ENCODE results near the gene OGDH.

OGDH gene

GRCh38 chr7:44629829-44630522 lies 23.5 kb downstream of the OGDH start:
- Histone ChIP-seq H3K4me3 (ENCODE audit: low read depth in 1 of 2, low read length in 2 of 2) (no peak overlapping the region), H3K9ac (ENCODE audit: low read depth in 1 of 2, low read length in 2 of 2) (peak overlapping the region in 1 of 2 donors; percentile 35), H3K27me3 (ENCODE audit: control insufficient read depth in 1 of 2, insufficient read depth in 2 of 2, low read length in 2 of 2) (no peaks in the 10 kb centered on the region), H3K36me3 (ENCODE audit: control insufficient read depth in 1 of 2, insufficient read depth in 2 of 2, low read length in 2 of 2) (peaks cover 12 to 32% of the 10 kb centered on the region in 2 donors), H3K27ac (ENCODE audit: low read depth, low read length) (peak overlapping the region; percentile 41), H3K9me3 (ENCODE audit: control insufficient read depth in 1 of 2, low read length in 2 of 2) (no peaks in the 10 kb centered on the region), H3K4me1 (ENCODE audit: control insufficient read depth in 1 of 2, insufficient read depth in 2 of 2, low read length in 2 of 2) (peaks cover 54 to 62% of the 10 kb centered on the region in 2 donors)

GRCh38 chr7:44630792-44631457 lies 24.5 kb downstream of the OGDH start:
- H3K9ac ChIP-seq (ENCODE audit: low read depth in 1 of 2, low read length in 2 of 2), result peak overlapping the region; percentile 4 to 35
- H3K27me3 ChIP-seq (ENCODE audit: control insufficient read depth in 1 of 2, insufficient read depth in 2 of 2, low read length in 2 of 2), result no peaks in the 10 kb centered on the region
- H3K36me3 ChIP-seq (ENCODE audit: control insufficient read depth in 1 of 2, insufficient read depth in 2 of 2, low read length in 2 of 2), result peaks cover 7 to 22% of the 10 kb centered on the region in 2 donors
- peak overlapping the region; percentile 26 for H3K27ac ChIP-seq (ENCODE audit: low read depth, low read length)
- H3K4me1 ChIP-seq (ENCODE audit: control insufficient read depth in 1 of 2, insufficient read depth in 2 of 2, low read length in 2 of 2), result peaks cover 58 to 64% of the 10 kb centered on the region in 2 donors
- no peaks in the 10 kb centered on the region for H3K9me3 ChIP-seq (ENCODE audit: control insufficient read depth in 1 of 2, low read length in 2 of 2)
- H3K4me3 ChIP-seq (ENCODE audit: low read depth in 1 of 2, low read length in 2 of 2), result peak overlapping the region in 1 of 2 donors; percentile 20

- no peak overlapping the region for H3K27ac ChIP-seq (ENCODE audit: low read depth, low read length)
- peak overlapping the region in 1 of 2 donors; percentile 20 for H3K4me3 ChIP-seq (ENCODE audit: low read depth in 1 of 2, low read length in 2 of 2)
- H3K4me1 ChIP-seq (ENCODE audit: control insufficient read depth in 1 of 2, insufficient read depth in 2 of 2, low read length in 2 of 2), result peaks cover 65 to 69% of the 10 kb centered on the region in 2 donors
- no peaks in the 10 kb centered on the region for H3K9me3 ChIP-seq (ENCODE audit: control insufficient read depth in 1 of 2, low read length in 2 of 2)
- H3K36me3 ChIP-seq (ENCODE audit: control insufficient read depth in 1 of 2, insufficient read depth in 2 of 2, low read length in 2 of 2), result peaks cover 2 to 18% of the 10 kb centered on the region in 2 donors
- H3K9ac ChIP-seq (ENCODE audit: low read depth in 1 of 2, low read length in 2 of 2), result peak overlapping the region in 1 of 2 donors; percentile 35
- no peaks in the 10 kb centered on the region for H3K27me3 ChIP-seq (ENCODE audit: control insufficient read depth in 1 of 2, insufficient read depth in 2 of 2, low read length in 2 of 2)
Measured at GRCh38 chr7:44631458-44632115, 25.2 kb downstream of the OGDH start.

GRCh38 chr7:44632196-44632595 lies 25.8 kb downstream of the OGDH start:
- peaks cover 0 to 15% of the 10 kb centered on the region in 2 donors for H3K36me3 ChIP-seq (ENCODE audit: control insufficient read depth in 1 of 2, insufficient read depth in 2 of 2, low read length in 2 of 2)
- no peak overlapping the region for H3K9ac ChIP-seq (ENCODE audit: low read depth in 1 of 2, low read length in 2 of 2)
- no peaks in the 10 kb centered on the region for H3K27me3 ChIP-seq (ENCODE audit: control insufficient read depth in 1 of 2, insufficient read depth in 2 of 2, low read length in 2 of 2)
- no peaks in the 10 kb centered on the region for H3K9me3 ChIP-seq (ENCODE audit: control insufficient read depth in 1 of 2, low read length in 2 of 2)
- H3K27ac ChIP-seq (ENCODE audit: low read depth, low read length), result no peak overlapping the region
- H3K4me1 ChIP-seq (ENCODE audit: control insufficient read depth in 1 of 2, insufficient read depth in 2 of 2, low read length in 2 of 2), result peaks cover 71 to 75% of the 10 kb centered on the region in 2 donors
- no peak overlapping the region for H3K4me3 ChIP-seq (ENCODE audit: low read depth in 1 of 2, low read length in 2 of 2)

GRCh38 chr7:44633254-44634186 lies 27.1 kb downstream of the OGDH start:
- Histone ChIP-seq H3K4me1 (ENCODE audit: control insufficient read depth in 1 of 2, insufficient read depth in 2 of 2, low read length in 2 of 2) (peaks cover 84 to 87% of the 10 kb centered on the region in 2 donors), H3K4me3 (ENCODE audit: low read depth in 1 of 2, low read length in 2 of 2) (no peak overlapping the region)

GRCh38 chr7:44634187-44634838 lies 27.9 kb downstream of the OGDH start:
- H3K9me3 ChIP-seq (ENCODE audit: control insufficient read depth in 1 of 2, low read length in 2 of 2), result no peaks in the 10 kb centered on the region
- H3K4me3 ChIP-seq (ENCODE audit: low read depth in 1 of 2, low read length in 2 of 2), result peak overlapping the region in 1 of 2 donors; percentile 22
- peaks cover 0 to 8% of the 10 kb centered on the region in 2 donors for H3K36me3 ChIP-seq (ENCODE audit: control insufficient read depth in 1 of 2, insufficient read depth in 2 of 2, low read length in 2 of 2)
- H3K27ac ChIP-seq (ENCODE audit: low read depth, low read length), result peak overlapping the region; percentile 86
- peak overlapping the region; percentile 39 to 46 for H3K9ac ChIP-seq (ENCODE audit: low read depth in 1 of 2, low read length in 2 of 2)
- no peaks in the 10 kb centered on the region for H3K27me3 ChIP-seq (ENCODE audit: control insufficient read depth in 1 of 2, insufficient read depth in 2 of 2, low read length in 2 of 2)
- peaks cover 88 to 92% of the 10 kb centered on the region in 2 donors for H3K4me1 ChIP-seq (ENCODE audit: control insufficient read depth in 1 of 2, insufficient read depth in 2 of 2, low read length in 2 of 2)

More at GRCh38 chr7:44633254-44634186, 27.1 kb downstream of the OGDH start:
- H3K36me3 ChIP-seq (ENCODE audit: control insufficient read depth in 1 of 2, insufficient read depth in 2 of 2, low read length in 2 of 2), result peaks cover 0 to 15% of the 10 kb centered on the region in 2 donors
- no peaks in the 10 kb centered on the region for H3K27me3 ChIP-seq (ENCODE audit: control insufficient read depth in 1 of 2, insufficient read depth in 2 of 2, low read length in 2 of 2)
- peak overlapping the region; percentile 86 for H3K27ac ChIP-seq (ENCODE audit: low read depth, low read length)
- peak overlapping the region; percentile 39 to 46 for H3K9ac ChIP-seq (ENCODE audit: low read depth in 1 of 2, low read length in 2 of 2)
- H3K9me3 ChIP-seq (ENCODE audit: control insufficient read depth in 1 of 2, low read length in 2 of 2), result no peaks in the 10 kb centered on the region

GRCh38 chr7:44634839-44635591 lies 28.6 kb downstream of the OGDH start:
- Histone ChIP-seq H3K4me1 (ENCODE audit: control insufficient read depth in 1 of 2, insufficient read depth in 2 of 2, low read length in 2 of 2) (peaks cover 91 to 93% of the 10 kb centered on the region in 2 donors), H3K9ac (ENCODE audit: low read depth in 1 of 2, low read length in 2 of 2) (peak overlapping the region; percentile 37 to 48), H3K27me3 (ENCODE audit: control insufficient read depth in 1 of 2, insufficient read depth in 2 of 2, low read length in 2 of 2) (no peaks in the 10 kb centered on the region), H3K4me3 (ENCODE audit: low read depth in 1 of 2, low read length in 2 of 2) (peak overlapping the region in 1 of 2 donors; percentile 22), H3K9me3 (ENCODE audit: control insufficient read depth in 1 of 2, low read length in 2 of 2) (no peaks in the 10 kb centered on the region), H3K27ac (ENCODE audit: low read depth, low read length) (peak overlapping the region; percentile 86), H3K36me3 (ENCODE audit: control insufficient read depth in 1 of 2, insufficient read depth in 2 of 2, low read length in 2 of 2) (peaks cover 0 to 4% of the 10 kb centered on the region in 2 donors)

- Histone ChIP-seq H3K36me3 (ENCODE audit: control insufficient read depth in 1 of 2, insufficient read depth in 2 of 2, low read length in 2 of 2) (no peaks in the 10 kb centered on the region), H3K4me3 (ENCODE audit: low read depth in 1 of 2, low read length in 2 of 2) (peak overlapping the region in 1 of 2 donors; percentile 34), H3K9ac (ENCODE audit: low read depth in 1 of 2, low read length in 2 of 2) (peak overlapping the region; percentile 48 to 50), H3K4me1 (ENCODE audit: control insufficient read depth in 1 of 2, insufficient read depth in 2 of 2, low read length in 2 of 2) (peaks cover 87 to 89% of the 10 kb centered on the region in 2 donors), H3K27me3 (ENCODE audit: control insufficient read depth in 1 of 2, insufficient read depth in 2 of 2, low read length in 2 of 2) (no peaks in the 10 kb centered on the region), H3K27ac (ENCODE audit: low read depth, low read length) (peak overlapping the region; percentile 86), H3K9me3 (ENCODE audit: control insufficient read depth in 1 of 2, low read length in 2 of 2) (no peaks in the 10 kb centered on the region)
Measured at GRCh38 chr7:44636041-44636584, 29.7 kb downstream of the OGDH start.

All from duodenal mucosa (tissue), 2 donors.